Activated naive CD4-positive, alpha-beta T cell treated with anti-CD3 and anti-CD28 coated beads for 36 hours (primary cell): ENCODE measurements around the gene RPS15A. TPM values are rescaled to one million over a fixed set of nuclear protein-coding genes. Genes with fewer than 3 reads are reported as not detected.
"Not testable (repeated sequence)": the region's sequence is repeated elsewhere in the genome, so short reads cannot be mapped to it uniquely, and the experiment has no call there.

Source experiments
- CTCF ChIA-PET: fragments of 350-600 bp; sonication (Branson Sonifier 250); formaldehyde crosslinking; loops from one replicate; lab custom pipeline; 2021; ENCODE audit warnings: antibody characterized with exemption; lab: Charles Lee
- DNase-seq: peaks from one replicate; pipeline ENCODE4 v3.0.0-alpha.2; 2020
- H3K27ac Mint-ChIP-seq: one replicate; pipeline ENCODE4 v1.8.0; 2021; ENCODE audit warnings: mild to moderate bottlenecking, mixed read lengths
- H3K27me3 Mint-ChIP-seq: one replicate; pipeline ENCODE4 v1.8.0; 2021; ENCODE audit warnings: low read depth, mixed read lengths
- H3K36me3 Mint-ChIP-seq: one replicate; pipeline ENCODE4 v1.8.0; 2021; ENCODE audit warnings: low read depth, mixed read lengths
- H3K4me1 Mint-ChIP-seq: one replicate; pipeline ENCODE4 v1.8.0; 2021; ENCODE audit warnings: low read depth, mixed read lengths
- H3K4me3 Mint-ChIP-seq: one replicate; pipeline ENCODE4 v1.8.0; 2021; ENCODE audit warnings: mild to moderate bottlenecking, moderate library complexity, mixed read lengths
- H3K9me3 Mint-ChIP-seq: one replicate; pipeline ENCODE4 v1.8.0; 2021; ENCODE audit warnings: mixed read lengths
- intact Hi-C: fragments of 100-400 bp; cut with micrococcal nuclease; formaldehyde crosslinking; loops from one replicate; pipeline ENCODE4 v1.15.1; 2023
- total RNA-seq, 2 experiments: library from RNA; stranded (reverse); gene quantifications; one replicate each; pipeline ENCODE4 v1.2.3, GENCODE V29; 2021

Gene RPS15A
- total RNA-seq, 2 experiments from 2014 or later, result 2,432 to 2,476 TPM

DNA sequence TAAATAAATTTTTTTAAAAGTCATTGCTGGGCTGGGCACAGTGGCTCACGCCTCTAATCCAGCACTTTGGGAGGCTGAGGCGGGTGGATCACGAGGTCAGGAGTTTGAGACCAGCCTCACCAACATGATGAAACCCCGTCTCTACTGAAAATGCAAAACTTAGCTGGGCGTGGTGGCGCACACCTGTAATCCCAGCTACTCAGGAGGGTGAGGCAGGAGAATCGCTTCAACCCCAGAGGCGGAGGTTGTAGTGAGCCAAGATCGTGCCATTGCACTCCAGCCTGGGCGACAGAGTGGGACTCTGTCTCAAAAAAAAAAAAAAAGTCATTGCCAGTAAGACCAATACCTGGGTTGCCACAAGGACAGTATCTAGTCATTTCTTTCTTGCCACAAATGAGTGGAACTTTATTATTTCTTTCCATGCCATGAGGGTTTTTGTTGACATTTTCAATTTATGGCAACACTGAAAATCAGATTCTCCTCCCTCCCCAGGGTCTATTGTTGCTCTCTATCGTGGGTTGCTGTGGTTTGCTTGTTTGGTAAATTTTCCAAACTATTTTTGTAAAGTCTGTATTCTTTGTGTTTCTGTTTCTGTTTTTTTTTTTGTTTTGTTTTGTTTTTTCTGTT lies 19.7 kb downstream of the RPS15A start:
- H3K27ac Mint-ChIP-seq, CTCF ChIA-PET, DNase-seq, H3K4me3 Mint-ChIP-seq, H3K27me3 Mint-ChIP-seq, intact Hi-C loops, H3K36me3 Mint-ChIP-seq, H3K9me3 Mint-ChIP-seq: not testable (repeated sequence)
- H3K4me1 Mint-ChIP-seq, result peaks cover 14% of the 10 kb centered on the region

DNA sequence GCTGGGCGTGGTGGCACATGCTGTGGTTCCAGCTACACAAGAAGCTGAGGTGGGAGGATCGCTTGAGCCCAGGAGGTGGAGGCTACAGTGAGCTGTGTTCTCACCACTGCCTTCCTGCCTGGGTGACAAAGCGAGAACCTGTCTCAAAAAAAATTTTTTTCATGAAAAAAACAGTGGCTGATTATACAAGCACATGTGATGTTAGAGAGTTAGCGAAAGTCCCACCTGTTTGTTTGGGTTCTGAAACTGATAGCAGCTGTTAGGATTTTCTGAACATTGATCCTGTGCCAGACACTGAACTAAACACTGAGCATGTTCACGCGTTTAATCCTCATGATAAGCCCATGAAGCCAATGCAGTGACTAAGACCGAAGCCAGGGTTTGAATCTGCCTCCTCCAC lies 22.9 kb downstream of the RPS15A start:
- H3K36me3 Mint-ChIP-seq, H3K4me3 Mint-ChIP-seq, H3K9me3 Mint-ChIP-seq, H3K27ac Mint-ChIP-seq, H3K27me3 Mint-ChIP-seq, intact Hi-C loops: not testable (repeated sequence)
- DNase-seq, result peak; percentile 41
- peaks cover 14% of the 10 kb centered on the region for H3K4me1 Mint-ChIP-seq
- CTCF ChIA-PET, result interaction anchor here (0.6 kb wide), 2 partner anchors 35 to 177 kb away, joined by 3 to 4 read pairs; no protein-coding TSS in a partner anchor

DNA sequence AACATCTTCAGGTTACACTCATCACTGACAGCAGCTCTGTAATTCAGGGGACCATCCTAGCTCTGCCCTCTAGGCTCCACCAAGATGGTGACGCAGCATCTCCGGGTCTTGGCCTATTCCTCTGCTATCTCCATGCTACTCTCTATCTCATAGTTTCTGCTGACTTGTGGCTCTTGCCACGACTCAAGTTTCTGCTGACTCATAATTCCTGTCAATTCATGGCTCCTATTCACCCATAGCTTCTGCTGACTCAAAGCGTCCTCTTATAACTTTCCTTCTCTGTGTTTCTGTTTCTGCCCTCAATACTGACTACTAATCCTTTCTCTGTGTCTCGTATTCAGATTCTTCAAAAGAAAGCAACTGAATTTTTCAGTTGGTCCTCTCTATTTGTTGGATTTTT lies 27.4 kb downstream of the RPS15A start:
- H3K4me3 Mint-ChIP-seq, CTCF ChIA-PET, H3K4me1 Mint-ChIP-seq, DNase-seq, H3K27me3 Mint-ChIP-seq, H3K36me3 Mint-ChIP-seq, H3K27ac Mint-ChIP-seq, H3K9me3 Mint-ChIP-seq, intact Hi-C loops: not testable (repeated sequence)

DNA sequence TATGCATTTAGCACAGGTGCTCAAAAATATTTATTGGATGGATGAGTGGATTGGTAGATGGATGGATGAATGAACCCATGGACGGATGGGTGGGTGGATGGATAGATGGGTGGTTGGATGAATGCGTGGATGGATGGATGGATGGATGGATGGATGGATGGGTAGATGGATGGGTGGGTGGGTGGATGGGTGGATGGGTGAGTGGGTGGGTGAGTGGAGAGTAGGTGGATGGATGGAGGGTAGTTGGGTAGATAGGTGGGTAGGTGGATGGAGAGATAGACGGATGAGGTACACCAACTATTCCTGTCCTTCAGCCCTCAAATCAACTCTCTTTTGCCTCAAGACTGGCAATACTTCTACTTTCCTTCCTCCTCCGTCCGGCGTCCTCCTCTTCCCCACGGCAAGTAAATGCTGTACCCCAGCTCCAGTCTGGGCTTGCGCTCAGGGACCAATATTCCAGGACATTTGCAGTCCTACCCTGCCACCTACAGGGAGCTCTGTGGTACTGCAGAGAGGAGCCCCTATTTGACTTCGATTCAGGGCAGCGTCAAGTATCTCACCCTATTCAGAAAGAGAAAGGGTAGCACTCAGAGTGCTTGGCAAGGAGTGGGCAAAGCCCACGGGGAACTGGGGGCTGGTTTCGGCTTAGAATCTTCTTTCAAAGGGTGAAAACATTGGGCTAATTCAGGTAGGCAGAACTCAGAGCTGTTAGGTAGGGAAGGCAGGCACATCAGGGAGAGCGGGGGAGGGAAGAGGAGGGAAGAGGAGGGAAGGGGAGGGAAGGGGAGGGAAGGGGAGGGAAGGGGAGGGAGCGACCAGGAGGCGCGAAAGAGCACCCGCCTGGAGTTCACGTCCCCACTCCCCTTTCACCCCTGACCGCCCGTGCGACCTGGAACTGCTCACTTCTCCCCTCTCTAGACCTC lies 30.3 kb downstream of the RPS15A start:
- intact Hi-C loops, CTCF ChIA-PET, H3K27me3 Mint-ChIP-seq, H3K4me3 Mint-ChIP-seq, H3K36me3 Mint-ChIP-seq, H3K9me3 Mint-ChIP-seq, H3K27ac Mint-ChIP-seq, H3K4me1 Mint-ChIP-seq: not testable (repeated sequence)
- peak; percentile 66 for DNase-seq

DNA sequence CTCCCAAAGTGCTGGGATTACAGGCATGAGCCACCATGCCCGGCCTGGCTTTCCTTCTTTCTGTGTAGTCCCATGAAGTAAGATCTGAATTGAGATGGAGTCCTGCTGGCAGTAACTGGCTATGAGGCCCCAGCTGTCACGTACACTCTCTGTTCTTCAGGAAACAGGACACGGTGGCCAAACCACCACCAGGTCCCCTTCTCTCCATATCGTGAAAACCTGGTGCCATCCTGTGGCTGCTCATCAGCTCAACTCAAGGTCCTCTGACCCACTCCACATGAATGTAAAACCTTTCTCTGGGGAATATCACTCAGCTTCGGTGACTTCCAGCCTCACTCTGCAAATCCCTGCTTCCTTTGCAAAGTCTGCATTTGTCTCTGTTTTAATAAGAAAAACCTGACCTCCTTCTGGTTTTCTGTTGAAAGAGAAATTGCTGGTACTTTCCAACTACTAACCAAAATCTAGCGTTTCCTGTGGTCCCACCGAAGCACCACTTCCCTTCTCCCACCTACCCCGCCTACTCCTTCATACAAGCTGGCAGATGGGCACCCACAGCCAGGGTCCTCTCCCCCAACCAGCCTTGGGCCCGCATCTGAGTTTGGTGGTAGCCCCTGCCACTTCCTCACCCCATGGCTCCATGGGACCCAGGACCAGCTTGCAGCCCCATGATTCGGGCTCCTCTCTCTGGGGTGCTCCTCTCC lies 32.0 kb downstream of the RPS15A start:
- H3K4me1 Mint-ChIP-seq, H3K9me3 Mint-ChIP-seq, CTCF ChIA-PET, DNase-seq, H3K36me3 Mint-ChIP-seq, intact Hi-C loops, H3K27ac Mint-ChIP-seq, H3K4me3 Mint-ChIP-seq, H3K27me3 Mint-ChIP-seq: not testable (repeated sequence)

DNA sequence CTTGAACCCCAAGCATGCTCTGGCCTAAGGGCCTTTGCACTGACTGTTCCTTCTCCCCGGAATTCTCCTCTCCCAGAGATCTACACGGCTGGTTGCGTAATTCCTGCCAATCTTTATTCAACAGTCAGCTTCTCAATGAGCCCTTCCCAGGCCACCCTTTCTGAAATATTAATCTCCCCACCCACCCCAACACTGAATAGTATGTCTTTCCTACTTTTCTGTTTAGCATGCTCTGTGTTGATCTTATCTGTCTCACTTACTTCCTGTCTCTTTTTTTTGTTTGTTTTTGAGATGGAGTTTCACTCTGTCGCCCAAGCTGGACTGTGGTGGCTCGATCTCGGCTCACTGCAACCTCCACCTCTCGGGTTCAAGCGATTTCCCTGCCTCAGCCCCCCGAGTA lies 33.5 kb downstream of the RPS15A start:
- H3K27ac Mint-ChIP-seq, H3K36me3 Mint-ChIP-seq, CTCF ChIA-PET, H3K9me3 Mint-ChIP-seq, H3K4me1 Mint-ChIP-seq, H3K27me3 Mint-ChIP-seq, H3K4me3 Mint-ChIP-seq, intact Hi-C loops, DNase-seq: not testable (repeated sequence)

DNA sequence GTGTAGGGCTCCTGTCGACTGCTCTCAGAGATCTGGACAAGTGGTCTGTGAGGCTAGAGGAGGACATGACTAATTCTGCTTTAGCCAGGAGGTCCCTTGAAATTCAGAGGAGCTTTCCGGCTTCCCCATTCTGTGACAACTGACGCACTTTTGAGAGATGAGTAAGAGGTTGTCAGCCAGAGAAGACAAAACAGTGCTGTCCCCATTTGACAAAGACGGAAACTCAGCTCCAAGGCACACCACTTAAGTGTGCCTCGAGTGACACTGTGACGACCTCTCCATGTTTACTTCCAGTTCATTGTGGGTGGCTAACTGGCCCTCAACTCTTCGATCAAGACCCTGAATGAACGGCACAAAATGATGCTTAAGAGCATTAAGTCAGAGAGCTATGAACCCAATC lies 47.3 kb downstream of the RPS15A start:
- H3K9me3 Mint-ChIP-seq, CTCF ChIA-PET: not testable (repeated sequence)

DNA sequence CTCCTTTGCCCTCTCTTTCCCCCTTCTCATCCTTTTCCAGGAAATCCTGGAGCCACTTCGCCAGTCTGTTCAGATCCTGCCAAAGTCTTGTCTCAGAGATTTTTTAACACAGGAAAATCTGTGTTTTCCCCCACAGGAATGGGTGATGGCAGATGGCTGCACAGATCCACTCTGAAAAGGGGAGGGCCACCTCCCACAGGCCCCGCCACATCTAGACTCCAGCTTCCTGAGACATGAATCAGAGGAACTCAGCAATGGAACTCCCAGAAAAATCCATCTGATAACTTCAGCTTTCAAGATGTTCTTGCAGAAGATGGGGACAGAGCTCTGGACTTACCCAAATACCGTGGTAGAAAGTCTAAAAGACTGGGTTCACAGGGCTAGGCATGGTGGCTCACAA lies 50.1 kb downstream of the RPS15A start:
- intact Hi-C loops, H3K36me3 Mint-ChIP-seq, H3K4me3 Mint-ChIP-seq, CTCF ChIA-PET, DNase-seq, H3K27me3 Mint-ChIP-seq, H3K9me3 Mint-ChIP-seq, H3K4me1 Mint-ChIP-seq, H3K27ac Mint-ChIP-seq: not testable (repeated sequence)

More for the DNA sequence above, 47.3 kb downstream of the RPS15A start:
- intact Hi-C loops, H3K4me3 Mint-ChIP-seq, H3K4me1 Mint-ChIP-seq, H3K27me3 Mint-ChIP-seq, H3K36me3 Mint-ChIP-seq, DNase-seq, H3K27ac Mint-ChIP-seq: not testable (repeated sequence)

DNA sequence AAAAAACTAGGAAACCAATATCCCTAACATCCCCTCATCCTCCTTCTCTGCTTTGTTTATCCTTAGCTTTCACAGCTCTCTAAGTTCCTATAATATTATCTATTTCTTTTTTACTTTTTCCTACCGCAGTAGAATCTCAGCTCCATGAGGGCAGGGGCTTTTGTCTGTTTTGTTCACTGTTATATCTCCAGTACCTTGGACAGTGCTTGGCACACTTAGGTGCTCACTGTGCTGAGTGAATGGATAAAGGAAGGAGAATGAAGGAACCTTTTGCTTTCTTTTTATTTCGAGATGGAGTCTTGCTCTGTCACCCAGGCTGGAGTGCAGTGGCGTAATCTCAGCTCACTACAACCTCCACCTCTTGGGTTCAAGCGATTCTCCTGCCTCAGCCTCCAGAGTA lies 51.4 kb downstream of the RPS15A start:
- H3K9me3 Mint-ChIP-seq, H3K27ac Mint-ChIP-seq, DNase-seq, H3K4me3 Mint-ChIP-seq, intact Hi-C loops, H3K4me1 Mint-ChIP-seq, CTCF ChIA-PET, H3K36me3 Mint-ChIP-seq, H3K27me3 Mint-ChIP-seq: not testable (repeated sequence)

DNA sequence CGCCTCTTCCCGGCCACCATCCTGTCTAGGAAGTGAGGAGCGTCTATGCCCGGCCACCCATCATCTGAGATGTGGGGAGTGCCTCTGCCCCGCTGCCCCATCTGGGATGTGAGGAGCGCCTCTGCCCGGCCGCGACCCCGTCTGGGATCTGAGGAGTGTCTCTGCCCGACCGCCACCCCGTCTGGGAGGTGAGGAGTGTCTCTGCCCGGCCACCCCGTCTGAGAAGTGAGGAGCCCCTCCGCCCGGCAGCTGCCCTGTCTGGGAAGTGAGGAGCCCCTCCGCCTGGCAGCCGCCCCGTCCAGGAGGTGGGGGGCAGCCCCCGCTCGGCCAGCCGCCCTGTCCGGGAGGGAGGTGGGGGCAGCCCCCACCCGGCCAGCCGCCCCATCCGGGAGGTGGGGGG lies 55.9 kb downstream of the RPS15A start:
- H3K9me3 Mint-ChIP-seq, DNase-seq, H3K27me3 Mint-ChIP-seq, H3K27ac Mint-ChIP-seq, H3K4me1 Mint-ChIP-seq, CTCF ChIA-PET, intact Hi-C loops, H3K36me3 Mint-ChIP-seq, H3K4me3 Mint-ChIP-seq: not testable (repeated sequence)
